SK-N-SH (cell line): ENCODE data around the gene CCDC126.

Experiments
- EP300 ChIP-seq, 2 experiments: IDR thresholded peaks; 2 replicates each; pipeline versions ENCODE4 v1.4.0 to v1.6.1; 2012; ENCODE audit warnings: borderline replicate concordance in 1 of 2, low read depth in 1 of 2, low read length in 1 of 2
- GABPA ChIP-seq: IDR thresholded peaks from 2 replicates; pipeline ENCODE4 v1.4.0; 2012; ENCODE audit warnings: low read depth, mild to moderate bottlenecking
- POLR2AphosphoS5 ChIP-seq: IDR thresholded peaks from 2 replicates; pipeline ENCODE4 v1.6.1; 2012; ENCODE audit warnings: low read depth, low read length
- RCOR1 ChIP-seq: fragments of 150-350 bp; IDR thresholded peaks from 2 replicates; pipeline ENCODE4 v1.6.1; 2017; ENCODE audit warnings: antibody characterized with exemption, low read length
- RFX5 ChIP-seq: IDR thresholded peaks from 2 replicates; pipeline ENCODE4 v1.6.1; 2012; ENCODE audit warnings: mild to moderate bottlenecking, improper control_type of control experiment, low read length
- SMC3 ChIP-seq: IDR thresholded peaks from 2 replicates; pipeline ENCODE4 v1.6.1; 2012; ENCODE audit warnings: low read depth, low read length, improper control_type of control experiment
- TAF1 ChIP-seq: IDR thresholded peaks from 2 replicates; pipeline ENCODE4 v1.6.1; 2012; ENCODE audit warnings: low read depth, mild to moderate bottlenecking, low read length, moderate library complexity, borderline replicate concordance
- TCF12 ChIP-seq: IDR thresholded peaks from 2 replicates; pipeline ENCODE4 v1.4.0; 2012
- YY1 ChIP-seq: IDR thresholded peaks from 2 replicates; pipeline ENCODE4 v1.4.0; 2012; ENCODE audit warnings: low read depth, mild to moderate bottlenecking
- TF ChIP-seq, protein P1 (sequence below): fragments of 200-600 bp; sonication (generic); IDR thresholded peaks from 2 replicates; pipeline ENCODE4 v1.6.1; 2017; ENCODE audit warnings: antibody characterized with exemption, mild to moderate bottlenecking, moderate library complexity

DNA sequence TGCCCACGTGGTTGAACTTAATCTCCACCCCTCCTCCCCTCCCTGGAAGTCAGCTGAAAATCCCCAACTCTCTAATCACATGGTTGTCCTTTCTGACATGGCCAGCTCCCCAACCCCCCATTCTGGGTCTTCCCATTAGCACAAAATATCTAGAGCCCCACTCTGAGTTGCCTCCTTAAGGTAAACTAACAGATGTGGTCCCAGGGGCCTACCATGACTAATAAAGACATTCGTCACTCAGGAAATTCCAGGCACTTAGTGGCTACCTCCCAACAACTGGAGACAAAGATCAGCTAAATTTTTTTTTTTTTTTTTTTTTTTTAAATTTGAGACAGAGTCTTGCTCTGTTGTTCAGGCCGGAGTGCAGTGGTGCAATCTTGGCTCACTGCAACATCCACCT, 21.1 kb downstream of the CCDC126 start:
- no peak for TF ChIP-seq RCOR1
- TF ChIP-seq, protein P1, sequence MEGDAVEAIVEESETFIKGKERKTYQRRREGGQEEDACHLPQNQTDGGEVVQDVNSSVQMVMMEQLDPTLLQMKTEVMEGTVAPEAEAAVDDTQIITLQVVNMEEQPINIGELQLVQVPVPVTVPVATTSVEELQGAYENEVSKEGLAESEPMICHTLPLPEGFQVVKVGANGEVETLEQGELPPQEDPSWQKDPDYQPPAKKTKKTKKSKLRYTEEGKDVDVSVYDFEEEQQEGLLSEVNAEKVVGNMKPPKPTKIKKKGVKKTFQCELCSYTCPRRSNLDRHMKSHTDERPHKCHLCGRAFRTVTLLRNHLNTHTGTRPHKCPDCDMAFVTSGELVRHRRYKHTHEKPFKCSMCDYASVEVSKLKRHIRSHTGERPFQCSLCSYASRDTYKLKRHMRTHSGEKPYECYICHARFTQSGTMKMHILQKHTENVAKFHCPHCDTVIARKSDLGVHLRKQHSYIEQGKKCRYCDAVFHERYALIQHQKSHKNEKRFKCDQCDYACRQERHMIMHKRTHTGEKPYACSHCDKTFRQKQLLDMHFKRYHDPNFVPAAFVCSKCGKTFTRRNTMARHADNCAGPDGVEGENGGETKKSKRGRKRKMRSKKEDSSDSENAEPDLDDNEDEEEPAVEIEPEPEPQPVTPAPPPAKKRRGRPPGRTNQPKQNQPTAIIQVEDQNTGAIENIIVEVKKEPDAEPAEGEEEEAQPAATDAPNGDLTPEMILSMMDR, result no peak
- no peak for TF ChIP-seq POLR2AphosphoS5
- TF ChIP-seq TCF12, result no peak
- TF ChIP-seq SMC3, result no peak
- no peak for TF ChIP-seq YY1
- TF ChIP-seq EP300 (IDR thresholded peaks at IDR 0.05; ENCODE audit: borderline replicate concordance in 1 of 2, low read depth in 1 of 2, low read length in 1 of 2), result no peak
- TF ChIP-seq RFX5, result no peak
- TF ChIP-seq GABPA, result no peak
- TF ChIP-seq TAF1, result no peak
